Activated CD4-positive, alpha-beta T cell treated with anti-CD3 and anti-CD28 coated beads, Interleukin-2, amount 50 U/mL, for 4 hours (primary cell): ENCODE data around the gene SIL1.
"Not testable (repeated sequence)": the region's sequence is repeated elsewhere in the genome, so short reads cannot be mapped to it uniquely, and the experiment has no call there.

Experiments
- DNase-seq, 2 experiments: peaks; one replicate each; pipeline ENCODE4 v3.0.0-alpha.2; 2020

The SIL1 gene

DNA sequence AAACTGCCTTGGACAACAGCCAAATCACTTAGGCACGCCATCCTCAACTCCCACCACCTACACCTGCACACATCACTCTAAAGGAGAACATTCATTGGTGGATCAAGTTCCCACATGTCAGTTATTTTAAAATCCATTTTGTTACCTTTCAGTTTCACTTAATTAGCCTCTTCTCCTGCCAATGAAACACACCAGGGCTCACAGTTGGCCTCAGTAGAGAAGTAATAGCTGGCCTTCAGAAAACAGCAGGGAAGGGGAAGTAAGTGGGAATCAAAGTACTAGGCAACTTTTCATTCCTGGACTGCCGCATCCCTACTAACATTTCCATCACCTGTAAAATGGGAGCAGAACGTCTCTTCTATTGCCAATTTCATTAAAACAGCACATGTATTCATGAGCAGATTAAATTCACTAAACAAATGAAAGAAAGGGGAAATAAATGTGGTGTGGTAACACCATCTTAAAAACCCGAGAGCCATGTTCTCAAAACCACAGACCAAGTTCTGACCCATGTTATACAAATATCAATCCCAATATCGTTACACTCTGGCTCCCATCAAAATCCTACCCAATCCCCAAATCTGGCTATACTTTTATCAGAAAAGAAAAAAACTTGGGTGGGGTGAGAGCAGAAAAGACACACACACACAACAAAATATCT lies 1.7 kb downstream of the SIL1 start:
- DNase-seq, result no peak

- DNase-seq, result no peak
Observed at GRCh38 chr5:139194486-139194885, 3.7 kb downstream of the SIL1 start.

DNA sequence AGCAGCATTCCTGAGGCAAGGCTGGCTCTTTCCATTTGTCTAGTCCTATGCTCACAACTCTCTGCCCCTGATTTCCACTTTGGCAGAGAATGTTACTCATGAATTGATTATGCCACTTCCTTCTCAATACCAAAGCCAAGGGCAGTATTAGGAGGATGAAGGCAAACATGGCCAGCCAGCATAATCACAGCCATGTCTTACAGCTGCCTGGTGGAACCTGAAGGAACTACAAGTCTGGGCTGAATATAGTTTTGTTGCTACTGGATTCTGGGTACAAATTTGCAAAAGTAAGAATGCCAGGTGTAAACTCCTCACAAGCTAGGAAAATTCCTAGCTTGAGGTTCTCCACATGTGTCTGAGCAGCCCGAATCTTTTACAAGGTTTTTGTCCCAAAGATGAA lies 4.2 kb downstream of the SIL1 start:
- DNase-seq, result no peak

- DNase-seq, result not testable (repeated sequence)
Observed at GRCh38 chr5:139192906-139193305, 5.3 kb downstream of the SIL1 start.

DNA sequence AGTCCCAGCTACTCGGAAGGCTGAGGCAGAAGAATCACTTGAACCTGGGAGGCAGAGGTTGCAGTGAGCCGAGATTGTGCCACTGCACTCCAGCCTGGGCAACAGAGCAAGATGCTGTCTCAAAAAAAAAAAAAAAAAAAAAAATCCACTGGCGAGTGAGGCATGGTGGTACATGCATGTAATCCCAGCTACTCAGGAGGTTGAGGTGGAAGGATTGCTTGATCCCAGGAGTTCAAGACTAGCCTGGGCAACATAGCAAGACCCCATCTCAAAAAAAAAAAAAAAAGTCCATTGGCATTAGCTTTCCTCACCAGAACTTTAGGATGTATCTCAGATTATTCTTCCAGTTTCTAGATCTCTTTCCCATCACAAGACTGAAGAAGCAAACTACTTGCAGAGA lies 6.2 kb downstream of the SIL1 start:
- DNase-seq, result not testable (repeated sequence)

- no peak for DNase-seq
Observed at GRCh38 chr5:139190125-139190524, 8.0 kb downstream of the SIL1 start.

GRCh38 chr5:139188558-139189270 lies 9.5 kb downstream of the SIL1 start:
- DNase-seq, result no peak

DNA sequence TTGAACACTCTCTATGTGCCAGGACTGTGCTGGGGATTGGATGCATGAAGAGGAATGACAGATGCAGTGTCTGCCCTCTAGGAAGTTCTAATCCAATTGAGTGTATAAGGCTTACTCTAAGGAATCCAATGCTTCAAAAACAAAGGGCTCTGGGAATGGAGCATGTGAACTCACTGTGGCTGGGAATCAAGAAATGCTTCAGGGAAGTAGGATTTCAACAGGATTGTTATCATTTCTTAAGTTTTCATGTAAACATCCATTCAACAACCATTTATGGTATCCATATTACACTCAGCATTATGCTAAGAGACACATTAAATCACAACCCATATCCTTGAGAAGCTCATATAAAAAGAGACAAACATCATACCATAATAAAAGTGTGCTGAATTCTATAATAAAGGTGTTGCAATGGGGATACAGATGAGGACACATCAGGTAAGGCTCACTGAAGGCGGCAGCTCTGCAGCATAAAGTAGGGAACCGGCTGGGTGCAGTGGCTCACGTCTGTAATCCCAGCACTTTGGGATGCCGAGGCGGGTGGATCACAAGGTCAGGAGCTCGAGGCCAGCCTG lies 11.3 kb downstream of the SIL1 start:
- no peak for DNase-seq

DNA sequence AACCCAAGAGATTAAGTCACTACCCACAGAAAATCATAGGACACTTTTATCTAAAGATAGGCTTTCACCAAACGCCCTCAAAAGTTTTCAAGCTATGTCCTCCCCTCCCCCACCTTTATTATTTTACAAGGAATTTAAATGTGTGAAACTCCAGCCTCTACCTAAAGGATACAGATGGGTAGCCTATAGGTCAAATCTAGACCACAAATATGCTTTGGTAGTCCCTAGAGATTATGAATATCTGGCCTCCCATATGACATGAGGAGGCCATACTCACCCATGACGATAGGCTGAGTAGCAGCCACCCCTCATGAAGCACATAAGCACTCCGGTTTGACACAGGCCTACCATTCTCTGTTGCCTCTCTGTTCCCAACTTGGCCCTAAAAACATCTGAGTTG lies 11.9 kb downstream of the SIL1 start:
- DNase-seq, result no peak

DNA sequence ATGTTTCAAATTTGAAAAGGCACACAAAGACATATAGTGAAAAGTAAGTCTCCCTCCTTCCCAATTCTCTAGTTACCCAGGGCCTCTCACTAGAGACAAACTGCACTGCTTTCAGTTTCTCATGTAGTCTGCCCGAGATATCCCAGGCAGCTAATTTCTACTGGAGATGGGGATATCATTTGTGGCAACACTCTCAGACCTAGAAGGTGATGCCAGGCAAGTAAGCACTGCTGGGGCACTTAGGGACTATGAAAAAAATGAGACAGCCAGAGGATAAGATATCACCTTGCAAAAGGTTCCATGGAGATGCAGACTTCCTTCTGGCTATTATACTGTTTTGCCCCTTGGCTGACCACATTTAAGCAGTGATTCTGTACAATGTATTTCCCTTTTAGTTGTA lies 12.6 kb downstream of the SIL1 start:
- DNase-seq, result no peak

DNA sequence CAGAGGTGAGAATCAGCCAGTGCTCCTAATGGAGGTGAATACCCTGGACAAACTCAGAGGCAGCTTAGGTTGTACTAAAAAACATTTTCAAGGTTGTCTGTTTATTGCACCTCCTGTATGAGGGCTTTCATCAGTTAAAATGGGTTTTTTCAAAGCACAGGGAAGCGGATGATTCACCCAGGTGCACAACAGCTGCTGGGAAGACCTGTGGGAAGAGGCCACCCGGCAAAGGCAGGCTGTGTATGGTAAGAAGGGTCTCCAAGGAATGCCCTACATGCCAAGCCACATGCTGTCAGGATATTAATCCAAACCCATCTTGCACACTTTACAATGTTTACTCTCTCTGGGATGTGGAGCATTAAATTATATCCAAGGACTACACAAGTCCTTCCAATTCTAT lies 14.7 kb downstream of the SIL1 start:
- no peak for DNase-seq

DNA sequence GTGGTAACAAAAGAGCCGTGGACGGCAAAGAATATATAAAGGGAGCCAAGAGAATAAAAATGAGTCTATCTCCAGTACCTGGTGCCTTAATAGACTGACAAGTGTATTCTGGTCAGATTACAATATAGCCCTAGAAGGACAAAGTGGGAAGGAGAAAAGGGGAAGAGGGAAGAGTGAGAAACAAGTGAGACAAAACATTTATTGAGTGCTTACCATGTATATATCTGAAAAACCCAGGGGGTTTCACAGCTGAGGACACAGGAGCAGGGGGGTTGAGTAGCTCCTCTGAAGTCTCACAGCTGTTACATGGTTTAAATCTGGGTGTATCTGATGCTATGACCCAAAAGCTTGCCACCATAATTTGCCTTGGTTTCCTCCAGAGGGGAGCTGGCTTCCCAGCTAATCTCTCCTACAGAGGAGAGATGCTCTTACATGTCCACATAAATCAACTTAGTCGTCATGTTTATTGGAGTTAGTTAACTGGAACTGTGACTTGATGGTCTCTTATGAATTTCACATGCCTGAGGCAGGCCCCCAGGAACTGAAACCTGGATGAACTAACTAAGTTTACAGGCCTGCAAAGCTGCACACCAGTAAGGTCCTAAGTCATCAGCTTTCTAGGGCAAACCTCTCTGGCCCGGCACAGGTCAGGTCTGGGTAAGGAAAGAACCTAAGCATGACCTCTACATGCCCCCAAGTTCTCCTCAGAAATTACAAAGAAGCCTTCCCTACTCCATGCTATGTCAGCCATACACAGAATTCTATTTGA lies 15.5 kb downstream of the SIL1 start:
- no peak for DNase-seq

GRCh38 chr5:139181835-139182452 lies 16.2 kb downstream of the SIL1 start:
- DNase-seq, result no peak

GRCh38 chr5:139181322-139181730 lies 16.8 kb downstream of the SIL1 start:
- DNase-seq, result no peak

DNA sequence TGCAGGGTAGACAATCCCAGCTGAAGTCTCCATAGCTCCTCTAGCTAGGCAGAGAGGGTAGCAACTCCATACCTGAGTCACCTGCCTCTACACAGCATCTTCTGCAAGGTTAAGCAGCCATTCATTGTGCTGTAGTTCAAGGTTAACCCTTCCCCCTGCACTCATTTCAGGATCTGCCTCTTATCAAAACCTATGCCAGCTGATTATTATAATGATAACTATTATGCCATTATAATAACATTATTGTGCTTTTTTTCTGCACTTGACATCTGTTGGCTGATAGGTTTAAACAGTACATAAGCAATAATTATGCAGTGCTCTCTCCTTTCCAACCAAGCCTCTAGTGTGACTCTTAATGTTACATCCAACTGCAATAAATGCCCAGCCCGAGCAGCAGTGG lies 17.3 kb downstream of the SIL1 start:
- DNase-seq, result no peak

DNA sequence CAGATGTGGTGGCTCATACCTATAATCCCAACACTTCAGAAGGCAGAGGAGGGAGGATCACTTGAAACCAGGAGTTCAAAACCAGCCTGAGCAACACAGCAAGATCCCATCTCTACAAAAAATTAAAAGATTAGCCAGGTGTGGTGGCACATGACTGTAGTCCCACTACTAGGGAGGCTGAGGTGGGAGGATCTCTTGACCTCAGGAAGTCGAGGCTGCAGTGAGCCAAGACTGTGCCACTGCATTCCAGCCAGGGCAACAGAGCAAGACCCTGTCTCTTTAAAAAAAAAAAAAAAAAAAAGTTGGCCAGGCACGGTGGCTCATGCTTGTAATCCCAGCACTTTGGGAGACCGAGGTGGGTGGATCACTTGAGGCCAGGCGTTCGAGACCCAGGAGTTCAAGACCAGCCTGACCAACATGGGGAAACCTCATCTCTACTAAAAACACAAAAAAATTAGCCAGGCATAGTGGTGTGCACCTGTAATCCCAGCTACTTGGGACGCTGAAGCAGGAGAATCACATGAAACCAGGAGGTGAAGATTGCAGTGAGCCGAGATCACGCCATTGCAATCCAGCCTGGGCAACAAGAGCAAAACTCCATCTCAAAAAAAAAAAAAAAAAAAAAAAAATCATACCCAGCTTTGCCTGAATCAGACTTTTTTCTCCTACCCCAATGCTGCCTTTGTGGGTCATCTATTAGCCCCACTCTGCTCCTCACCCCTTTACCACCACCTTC lies 18.2 kb downstream of the SIL1 start:
- not testable (repeated sequence) for DNase-seq

- no peak for DNase-seq
Observed at GRCh38 chr5:139178935-139179334, 19.2 kb downstream of the SIL1 start.

DNA sequence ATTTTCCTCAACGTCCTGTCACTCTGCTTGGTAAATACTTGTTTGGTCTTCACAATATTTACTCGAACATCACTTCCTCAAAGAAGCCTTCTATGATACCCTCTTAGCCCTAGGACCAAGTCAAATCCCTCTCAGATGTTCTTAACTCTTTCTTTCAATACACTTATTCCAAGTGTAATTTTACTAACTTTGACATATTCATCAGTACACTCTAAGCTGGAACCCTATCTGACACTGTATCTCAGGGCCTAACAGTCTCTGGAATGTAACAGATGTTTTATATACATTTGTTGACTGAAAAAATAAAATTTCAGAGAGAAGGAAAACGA lies 19.6 kb downstream of the SIL1 start:
- DNase-seq, result no peak

DNA sequence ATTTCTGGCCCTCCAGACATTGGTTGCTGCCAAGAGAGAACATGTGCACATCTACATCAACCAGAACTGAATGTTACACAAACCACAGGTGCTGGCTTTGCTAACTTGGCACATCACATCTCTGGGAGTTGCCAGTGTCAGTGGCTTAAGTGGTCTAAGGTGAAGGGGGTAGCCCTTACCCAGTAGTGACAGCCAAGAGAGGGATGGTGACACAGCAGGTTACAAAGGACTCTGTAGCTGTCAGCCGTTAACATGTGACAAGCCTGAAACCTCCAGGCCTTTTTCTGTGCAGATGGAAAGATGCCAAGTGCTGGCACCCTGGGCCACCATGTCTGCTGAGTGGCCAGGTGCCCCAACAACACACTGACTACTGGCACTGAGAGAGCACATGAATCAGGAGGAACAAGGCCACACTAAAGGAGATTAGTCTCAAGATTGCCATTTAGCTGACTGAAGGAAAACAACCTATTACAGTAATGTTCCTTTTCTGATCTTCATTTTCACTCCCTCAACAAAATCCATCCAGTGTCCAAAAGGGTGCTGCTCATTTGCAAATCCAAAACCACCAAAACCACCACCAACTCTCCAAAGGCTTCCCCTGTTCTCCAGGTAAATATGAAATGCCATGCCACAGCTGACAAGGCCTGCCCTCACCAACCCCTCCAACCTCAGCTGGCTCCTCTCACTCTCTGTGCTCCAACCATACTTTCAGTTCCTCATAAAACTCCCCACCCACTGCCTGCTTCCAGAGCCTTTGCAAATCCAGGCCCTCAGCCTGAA lies 20.2 kb downstream of the SIL1 start:
- DNase-seq, result no peak

- DNase-seq, result not testable (repeated sequence)
Observed at GRCh38 chr5:139177281-139177680, 20.9 kb downstream of the SIL1 start.

- not testable (repeated sequence) for DNase-seq
Observed at GRCh38 chr5:139174382-139174781, 23.8 kb downstream of the SIL1 start.
